Neural cell (in vitro differentiated cells): ENCODE results near the gene TMEM143.

ENCODE experiments used
- CTCF ChIP-seq: fragments of 450-650 bp; IDR thresholded peaks from 2 replicates; pipeline ENCODE4 v1.5.1; 2014; ENCODE audit warnings: antibody characterized with exemption, mild to moderate bottlenecking, moderate library complexity; ENCODE audit not compliant: poor library complexity, severe bottlenecking
- EP300 ChIP-seq: fragments of 450-650 bp; conservative IDR thresholded peaks from 2 replicates; pipeline ENCODE4 v1.6.1; 2014; ENCODE audit warnings: antibody characterized with exemption, mild to moderate bottlenecking, moderate library complexity; ENCODE audit not compliant: poor library complexity, severe bottlenecking
- EZH2 ChIP-seq: fragments of 200-600, 300-800 bp; shearing (Covaris generic), sonication (generic); IDR thresholded peaks from 2 replicates; pipeline ENCODE4 v1.6.1; 2014; ENCODE audit warnings: antibody characterized with exemption, low read length, borderline replicate concordance, mild to moderate bottlenecking; ENCODE audit not compliant: insufficient read depth, poor library complexity, severe bottlenecking

- TF ChIP-seq CTCF (no peak), EZH2 (no peak), EP300 (no peak)
Measured at GRCh38 chr19:48303367-48303766, 60.4 kb downstream of the TMEM143 start.
